ENCODE results near the gene ALDH4A1. TPM values are rescaled to one million over a fixed set of nuclear protein-coding genes. Genes with fewer than 3 reads are reported as not detected.

ALDH4A1 gene
- total RNA-seq, 1 donor, result 28.6 TPM

DNA sequence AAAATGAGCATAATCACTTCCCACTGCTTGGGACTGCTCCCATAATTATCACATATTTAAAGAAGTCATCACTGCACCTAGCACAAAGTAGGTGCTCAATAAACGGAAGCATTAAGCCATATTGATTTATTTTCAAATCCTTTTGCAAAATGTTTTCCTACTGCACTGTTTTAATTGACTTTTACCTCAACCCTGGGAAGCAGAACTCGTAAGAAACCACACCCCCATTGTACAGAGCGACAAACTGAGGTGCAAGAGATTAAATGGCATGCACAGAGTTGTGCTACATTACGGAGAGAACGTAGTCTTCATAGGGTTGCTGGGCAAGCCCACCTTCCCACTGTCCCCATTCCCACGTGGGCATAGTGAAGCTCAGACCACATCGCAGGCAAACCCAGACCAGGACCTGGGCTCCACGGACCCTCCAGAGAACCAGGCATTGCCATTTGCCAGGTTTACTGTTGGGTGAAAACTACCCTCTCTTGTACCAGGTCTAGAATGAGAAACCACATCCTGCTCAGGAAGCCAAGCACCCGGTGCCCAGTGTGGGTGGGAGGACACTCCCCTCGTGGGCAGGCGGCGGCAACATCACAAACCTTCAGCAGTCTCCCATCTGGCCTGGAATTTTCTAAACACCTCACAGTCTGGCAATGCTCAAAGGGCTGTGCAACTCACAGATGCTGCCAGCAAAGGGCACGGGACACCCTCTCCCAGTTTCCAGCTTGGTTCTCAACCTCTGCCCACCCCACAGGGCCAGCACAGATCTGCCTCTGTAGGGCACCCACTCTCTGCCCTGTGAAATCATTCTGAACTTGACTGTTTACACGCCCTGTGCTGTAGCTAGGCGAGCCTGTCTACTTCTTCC, 45.9 kb upstream of the ALDH4A1 start:
- H4K20me1 ChIP-seq (ENCODE audit: insufficient read depth, low read length), result peaks cover 6% of the 10 kb centered on the region
- H3K36me3 ChIP-seq (ENCODE audit: insufficient read depth, low read length), result peaks cover 11% of the 10 kb centered on the region
- peak overlapping the region; percentile 89 for H3K27ac ChIP-seq (ENCODE audit: low read depth, low read length)
- H3K27me3 ChIP-seq (ENCODE audit: insufficient read depth, low read length), result no peaks in the 10 kb centered on the region
- H2AFZ ChIP-seq (ENCODE audit: low read length), result peak overlapping the region; percentile 79
- H3K4me3 ChIP-seq (ENCODE audit: insufficient read depth, low read length), result peak overlapping the region; percentile 15
- TF ChIP-seq, protein P1, sequence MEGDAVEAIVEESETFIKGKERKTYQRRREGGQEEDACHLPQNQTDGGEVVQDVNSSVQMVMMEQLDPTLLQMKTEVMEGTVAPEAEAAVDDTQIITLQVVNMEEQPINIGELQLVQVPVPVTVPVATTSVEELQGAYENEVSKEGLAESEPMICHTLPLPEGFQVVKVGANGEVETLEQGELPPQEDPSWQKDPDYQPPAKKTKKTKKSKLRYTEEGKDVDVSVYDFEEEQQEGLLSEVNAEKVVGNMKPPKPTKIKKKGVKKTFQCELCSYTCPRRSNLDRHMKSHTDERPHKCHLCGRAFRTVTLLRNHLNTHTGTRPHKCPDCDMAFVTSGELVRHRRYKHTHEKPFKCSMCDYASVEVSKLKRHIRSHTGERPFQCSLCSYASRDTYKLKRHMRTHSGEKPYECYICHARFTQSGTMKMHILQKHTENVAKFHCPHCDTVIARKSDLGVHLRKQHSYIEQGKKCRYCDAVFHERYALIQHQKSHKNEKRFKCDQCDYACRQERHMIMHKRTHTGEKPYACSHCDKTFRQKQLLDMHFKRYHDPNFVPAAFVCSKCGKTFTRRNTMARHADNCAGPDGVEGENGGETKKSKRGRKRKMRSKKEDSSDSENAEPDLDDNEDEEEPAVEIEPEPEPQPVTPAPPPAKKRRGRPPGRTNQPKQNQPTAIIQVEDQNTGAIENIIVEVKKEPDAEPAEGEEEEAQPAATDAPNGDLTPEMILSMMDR (IDR thresholded peaks at IDR 0.05; ENCODE audit: extremely low read depth, low read depth, low read length), result no peak
- no peaks in the 10 kb centered on the region for H3K9me3 ChIP-seq (ENCODE audit: low read depth, low read length)
- peaks cover 94% of the 10 kb centered on the region for H3K79me2 ChIP-seq (ENCODE audit: insufficient read depth, low read length)
- H3K4me1 ChIP-seq (ENCODE audit: insufficient read depth, low read length), result peaks cover 45% of the 10 kb centered on the region
- peak; percentile 89 for DNase-seq (ENCODE audit: insufficient read length, low spot score, missing footprints)
- peak overlapping the region; percentile 87 for H3K4me2 ChIP-seq (ENCODE audit: insufficient read depth, low read length)

GRCh38 chr1:18947570-18947969, 45.2 kb upstream of the ALDH4A1 start:
- peaks cover 42% of the 10 kb centered on the region for H3K4me1 ChIP-seq (ENCODE audit: insufficient read depth, low read length)
- H2AFZ ChIP-seq (ENCODE audit: low read length), result no peak overlapping the region
- no peak overlapping the region for H3K4me3 ChIP-seq (ENCODE audit: insufficient read depth, low read length)
- peaks cover 89% of the 10 kb centered on the region for H3K79me2 ChIP-seq (ENCODE audit: insufficient read depth, low read length)
- peak; percentile 85 for DNase-seq (ENCODE audit: insufficient read length, low spot score, missing footprints)
- H3K36me3 ChIP-seq (ENCODE audit: insufficient read depth, low read length), result peaks cover 8% of the 10 kb centered on the region
- H4K20me1 ChIP-seq (ENCODE audit: insufficient read depth, low read length), result peaks cover 4% of the 10 kb centered on the region
- no peaks in the 10 kb centered on the region for H3K27me3 ChIP-seq (ENCODE audit: insufficient read depth, low read length)
- TF ChIP-seq, protein P1 (IDR thresholded peaks at IDR 0.05; ENCODE audit: extremely low read depth, low read depth, low read length), result no peak
- H3K9me3 ChIP-seq (ENCODE audit: low read depth, low read length), result no peaks in the 10 kb centered on the region
- no peak overlapping the region for H3K4me2 ChIP-seq (ENCODE audit: insufficient read depth, low read length)
- H3K27ac ChIP-seq (ENCODE audit: low read depth, low read length), result peak overlapping the region; percentile 89

- Histone ChIP-seq H3K79me2 (ENCODE audit: insufficient read depth, low read length) (peaks cover 89% of the 10 kb centered on the region), H3K4me3 (ENCODE audit: insufficient read depth, low read length) (no peak overlapping the region), H2AFZ (ENCODE audit: low read length) (no peak overlapping the region), H3K36me3 (ENCODE audit: insufficient read depth, low read length) (peaks cover 5% of the 10 kb centered on the region), H3K4me2 (ENCODE audit: insufficient read depth, low read length) (no peak overlapping the region), H3K27me3 (ENCODE audit: insufficient read depth, low read length) (no peaks in the 10 kb centered on the region), H3K9me3 (ENCODE audit: low read depth, low read length) (no peaks in the 10 kb centered on the region), H3K4me1 (ENCODE audit: insufficient read depth, low read length) (peaks cover 42% of the 10 kb centered on the region), H3K27ac (ENCODE audit: low read depth, low read length) (peak overlapping the region; percentile 89), H4K20me1 (ENCODE audit: insufficient read depth, low read length) (peaks cover 4% of the 10 kb centered on the region)
- peak; percentile 70 for DNase-seq (ENCODE audit: insufficient read length, low spot score, missing footprints)
- TF ChIP-seq, protein P1 (IDR thresholded peaks at IDR 0.05; ENCODE audit: extremely low read depth, low read depth, low read length), result no peak
Observed at GRCh38 chr1:18946550-18947381, 44.4 kb upstream of the ALDH4A1 start.

All from osteoblast (primary cell).